ENCODE measurements around the gene SLCO2A1.

Gene SLCO2A1

GRCh38 chr3:133881939-133882825 lies 147.5 kb downstream of the SLCO2A1 start:
- DNase-seq: no peak

DNA sequence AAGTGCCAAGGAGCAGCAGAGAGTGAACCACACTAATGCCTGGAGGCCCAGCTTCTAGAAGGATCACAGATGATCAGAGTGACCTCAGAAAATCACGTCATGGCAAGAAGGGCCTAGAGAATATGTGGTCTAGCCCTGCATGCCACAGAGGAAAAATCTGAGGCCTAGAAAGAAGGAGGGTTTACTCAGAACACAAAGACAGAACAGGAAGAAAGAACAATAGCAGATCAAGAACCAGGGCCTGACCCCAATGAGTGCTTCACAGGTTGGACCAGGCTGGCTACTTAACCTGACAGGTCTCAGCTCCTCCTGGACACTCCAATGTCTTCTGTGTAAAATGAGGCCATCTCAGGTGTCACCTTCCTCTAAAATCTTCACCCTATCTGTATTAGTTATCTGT lies 148.2 kb downstream of the SLCO2A1 start:
- no peak for DNase-seq

DNA sequence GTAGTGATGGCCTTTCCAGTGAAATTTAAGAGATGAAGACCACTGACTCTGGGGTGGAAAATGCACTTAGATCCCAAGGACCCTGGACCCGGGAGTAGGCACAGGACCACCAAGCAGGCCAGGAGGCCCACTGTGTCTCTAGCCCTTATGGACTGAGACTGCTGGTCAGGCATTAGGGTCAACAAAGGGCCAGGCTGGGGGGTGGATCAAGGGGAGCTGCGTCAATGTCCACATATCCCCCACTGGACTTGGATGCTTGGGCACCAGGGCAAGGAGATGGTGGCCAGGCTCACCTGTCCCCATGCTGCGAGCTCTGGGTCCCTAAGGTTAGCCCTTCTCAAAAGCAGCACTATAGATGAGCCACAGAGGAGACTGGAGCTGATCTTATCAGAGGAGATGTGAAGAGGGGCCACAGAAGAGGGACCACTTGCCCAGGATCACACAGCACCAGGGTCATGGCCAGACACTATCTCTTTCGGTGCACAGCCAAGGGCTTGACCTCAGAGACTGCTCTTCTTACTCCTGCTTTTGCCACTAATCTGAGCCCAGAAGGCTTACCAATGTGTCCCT lies 148.8 kb downstream of the SLCO2A1 start:
- no peak for DNase-seq

DNA sequence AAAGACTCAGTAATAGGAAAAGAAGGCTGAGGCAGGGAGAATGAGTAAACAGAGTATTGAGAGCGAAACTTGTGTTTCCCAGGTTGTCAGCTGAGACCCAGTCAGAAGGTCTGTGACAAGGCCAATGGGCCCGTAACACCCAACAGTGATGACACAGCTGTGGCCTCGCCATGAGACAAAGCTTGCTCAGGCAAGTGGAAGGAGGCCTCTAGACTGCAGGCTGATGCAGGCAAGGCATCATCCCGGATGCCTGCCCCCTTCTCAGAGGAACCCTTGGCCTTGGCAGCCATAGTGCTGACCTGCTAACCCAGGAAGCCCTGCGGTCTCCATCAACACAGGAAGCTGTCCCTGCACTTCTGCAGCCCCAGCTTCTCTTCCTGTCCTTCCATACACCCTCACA lies 149.4 kb downstream of the SLCO2A1 start:
- DNase-seq: no peak

- no peak for DNase-seq
These were observed 151.2 kb downstream of the SLCO2A1 start for GRCh38 chr3:133878518-133878917.
